Upper lobe of left lung (tissue), 6 donors: ENCODE results near the gene ELOVL6. TPM values are rescaled to one million over a fixed set of nuclear protein-coding genes. Genes with fewer than 3 reads are reported as not detected.
A peak's percentile ranks its signal among the peaks of the same experiment; 100 is the strongest.

ENCODE experiments used
- ATAC-seq, 2 donors: fragments of 200-7000 bp; cut with Tn5 transposase; one replicate each; pipeline ENCODE4 v1.9.1; 2022; ENCODE audit warnings: mild to moderate bottlenecking in 2 of 2, moderate library complexity in 2 of 2; ENCODE audit not compliant: low FRiP score in 2 of 2
- DNase-seq, 2 donors: peaks; one replicate each; pipeline ENCODE4 v3.0.0-alpha.2; 2019 to 2020
- H3K27ac ChIP-seq, 4 donors: fragments of 200-600 bp; sonication (generic); one replicate each; pipeline ENCODE4 v1.5.1; 2016 to 2019
- H3K27me3 ChIP-seq, 4 donors: fragments of 200-600 bp; sonication (generic); one replicate each; pipeline ENCODE4 v1.5.1; 2017 to 2019
- H3K36me3 ChIP-seq, 4 donors: fragments of 200-600 bp; sonication (generic); one replicate each; pipeline ENCODE4 v1.5.1; 2016 to 2019
- H3K4me1 ChIP-seq, 4 donors: fragments of 200-600 bp; sonication (generic); one replicate each; pipeline ENCODE4 v1.5.1; 2018 to 2019
- H3K4me3 ChIP-seq, 4 donors: fragments of 200-600 bp; sonication (generic); one replicate each; pipeline ENCODE4 v1.5.1; 2017 to 2019; ENCODE audit warnings: mild to moderate bottlenecking in 2 of 4, moderate library complexity in 1 of 4
- H3K9me3 ChIP-seq, 4 donors: fragments of 200-600 bp; sonication (generic); one replicate each; pipeline ENCODE4 v1.5.1; 2018 to 2019
- CTCF ChIP-seq, 6 experiments: fragments of 450-650 bp in 4 of 6; fragments of 200-600 bp in 2 of 6; sonication (generic) in 2 of 6; IDR thresholded peaks; one replicate each; pipeline ENCODE4 v1.5.1; 2016 to 2019; ENCODE audit warnings: antibody characterized with exemption in 6 of 6
- EP300 ChIP-seq, 4 donors: sonication (generic); formaldehyde crosslinking; IDR thresholded peaks; one replicate each; pipeline ENCODE4 v1.5.1; 2017; ENCODE audit warnings: antibody characterized with exemption in 4 of 4, control low read depth in 2 of 4
- POLR2A ChIP-seq, 4 donors: fragments of 450-650 bp; IDR thresholded peaks; one replicate each; pipeline ENCODE4 v1.5.1; 2016 to 2017; ENCODE audit warnings: antibody characterized with exemption in 4 of 4, mild to moderate bottlenecking in 2 of 4
- POLR2AphosphoS5 ChIP-seq, 2 donors: sonication (generic); formaldehyde crosslinking; IDR thresholded peaks; one replicate each; pipeline ENCODE4 v1.5.1; 2017; ENCODE audit warnings: antibody characterized with exemption in 2 of 2
- WGBS, 2 donors: methylation state at CpG; one replicate each; pipeline ENCODE4 v1.1.5; 2017 to 2018; 5-methylcytosine and 5-hydroxymethylcytosine counted together
- total RNA-seq, 6 donors: library from RNA; depleted of rRNA in 4 of 6; stranded (reverse); fragments of >200 nt in 4 of 6; gene quantifications; one replicate each; pipeline versions ENCODE4 v1.1.0 to v1.2.1, GENCODE V29; 2016 to 2021
- donor health status: DM: no; HTN: no; CAD: no; lungs with moderate emphysema.
- donor health status: DM: no; HTN: yes; CAD: no; lungs with severe emphysema.

ELOVL6 gene
- total RNA-seq, 6 donors from 2014 or later = 2.1 to 10.2 (median 4.3) TPM

- H3K27me3 ChIP-seq = no peaks in the 10 kb centered on the region
- TF ChIP-seq CTCF (IDR thresholded peaks at IDR 0.05) (no peak), POLR2AphosphoS5 (IDR thresholded peaks at IDR 0.05) (no peak), POLR2A (IDR thresholded peaks at IDR 0.05) (no peak), EP300 (IDR thresholded peaks at IDR 0.05) (no peak)
- H3K36me3 ChIP-seq = no peaks in the 10 kb centered on the region
- H3K9me3 ChIP-seq = no peaks in the 10 kb centered on the region
- DNase-seq = no peak
- ATAC-seq = no peak
- 72 to 80% methylated on average over 6 of the region's 6 CpGs for WGBS, 2 donors
- no peaks in the 10 kb centered on the region for H3K4me1 ChIP-seq
- H3K4me3 ChIP-seq = no peak overlapping the region
- H3K27ac ChIP-seq = no peak overlapping the region
Measured at GRCh38 chr4:110003401-110004187, 194.8 kb downstream of the ELOVL6 start.

DNA sequence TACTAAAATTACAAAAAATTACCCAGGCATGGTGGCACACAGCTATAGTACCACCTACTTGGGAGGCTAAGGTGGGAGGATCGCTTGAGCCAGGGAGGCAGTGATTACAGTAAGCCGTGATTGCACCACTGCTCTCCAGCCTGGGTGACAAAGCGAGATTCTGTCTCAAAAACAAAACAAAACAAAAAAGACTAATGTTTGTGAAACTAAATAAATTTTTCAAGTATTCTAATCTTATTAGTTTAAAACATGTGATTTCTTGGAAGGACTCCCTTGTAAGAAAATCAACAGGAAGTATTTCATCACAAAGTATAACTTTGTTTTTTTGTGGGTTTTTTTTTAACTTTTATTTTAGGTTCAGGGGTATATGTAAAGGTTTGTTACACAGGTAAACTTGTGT, 196.1 kb downstream of the ELOVL6 start:
- WGBS, 2 donors = 62 to 76% methylated on average over 3 of the region's 3 CpGs
- Histone ChIP-seq H3K36me3 (no peaks in the 10 kb centered on the region), H3K27ac (no peak overlapping the region)

DNA sequence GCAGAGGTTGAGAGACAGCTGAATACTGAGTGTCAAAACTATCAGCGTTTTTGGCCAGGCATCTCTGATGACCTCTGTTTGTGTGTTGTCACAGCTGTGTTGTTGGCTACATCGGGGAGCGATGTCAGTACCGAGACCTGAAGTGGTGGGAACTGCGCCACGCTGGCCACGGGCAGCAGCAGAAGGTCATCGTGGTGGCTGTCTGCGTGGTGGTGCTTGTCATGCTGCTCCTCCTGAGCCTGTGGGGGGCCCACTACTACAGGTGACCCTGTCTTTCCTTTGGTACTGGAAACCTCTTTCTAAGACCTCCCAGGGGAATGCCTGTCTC, 198.9 kb downstream of the ELOVL6 start:
- no peak for ATAC-seq
- 63 to 75% methylated on average over 2 to 9 of the region's 9 CpGs for WGBS, 2 donors

More for the DNA sequence above, 196.1 kb downstream of the ELOVL6 start:
- Histone ChIP-seq H3K27me3 (no peaks in the 10 kb centered on the region), H3K4me3 (no peak overlapping the region), H3K4me1 (no peaks in the 10 kb centered on the region), H3K9me3 (no peaks in the 10 kb centered on the region)
- DNase-seq (no peak), ATAC-seq (no peak)
- TF ChIP-seq CTCF (IDR thresholded peaks at IDR 0.05) = no peak
- TF ChIP-seq POLR2AphosphoS5 (IDR thresholded peaks at IDR 0.05) = no peak
- TF ChIP-seq EP300 (IDR thresholded peaks at IDR 0.05) = no peak
- TF ChIP-seq POLR2A (IDR thresholded peaks at IDR 0.05) = no peak

GRCh38 chr4:109998867-109999584, 199.4 kb downstream of the ELOVL6 start:
- Histone ChIP-seq H3K27me3 (no peaks in the 10 kb centered on the region), H3K4me1 (no peaks in the 10 kb centered on the region), H3K27ac (no peak overlapping the region), H3K9me3 (no peaks in the 10 kb centered on the region), H3K4me3 (no peak overlapping the region), H3K36me3 (no peaks in the 10 kb centered on the region)
- WGBS, 2 donors = 45 to 48% methylated on average over 3 of the region's 3 CpGs
- ATAC-seq (peak in 1 of 2 donors; percentile 73), DNase-seq (no peak)
- TF ChIP-seq POLR2AphosphoS5 (IDR thresholded peaks at IDR 0.05) = no peak
- peak in 5 of 6 experiments; percentile 41 to 70 (median 60) for TF ChIP-seq CTCF (IDR thresholded peaks at IDR 0.05)

More for the DNA sequence above, 198.9 kb downstream of the ELOVL6 start:
- TF ChIP-seq CTCF (IDR thresholded peaks at IDR 0.05) (no peak), EP300 (IDR thresholded peaks at IDR 0.05) (no peak), POLR2AphosphoS5 (IDR thresholded peaks at IDR 0.05) (no peak), POLR2A (IDR thresholded peaks at IDR 0.05) (no peak)
- no peak overlapping the region for H3K27ac ChIP-seq
- no peaks in the 10 kb centered on the region for H3K36me3 ChIP-seq
- H3K9me3 ChIP-seq = no peaks in the 10 kb centered on the region
- H3K27me3 ChIP-seq = no peaks in the 10 kb centered on the region
- DNase-seq = peak in 1 of 2 donors; percentile 24
- H3K4me3 ChIP-seq = no peak overlapping the region
- no peaks in the 10 kb centered on the region for H3K4me1 ChIP-seq
